NCI-H748 (cell line): Measurements from ENCODE around the gene ABCD1.

Source experiments
- DNase-seq: peaks from one replicate; lab custom pipeline; 2025; ENCODE audit not compliant: unreplicated experiment; lab: John Stamatoyannopoulos, UW

The ABCD1 gene

DNA sequence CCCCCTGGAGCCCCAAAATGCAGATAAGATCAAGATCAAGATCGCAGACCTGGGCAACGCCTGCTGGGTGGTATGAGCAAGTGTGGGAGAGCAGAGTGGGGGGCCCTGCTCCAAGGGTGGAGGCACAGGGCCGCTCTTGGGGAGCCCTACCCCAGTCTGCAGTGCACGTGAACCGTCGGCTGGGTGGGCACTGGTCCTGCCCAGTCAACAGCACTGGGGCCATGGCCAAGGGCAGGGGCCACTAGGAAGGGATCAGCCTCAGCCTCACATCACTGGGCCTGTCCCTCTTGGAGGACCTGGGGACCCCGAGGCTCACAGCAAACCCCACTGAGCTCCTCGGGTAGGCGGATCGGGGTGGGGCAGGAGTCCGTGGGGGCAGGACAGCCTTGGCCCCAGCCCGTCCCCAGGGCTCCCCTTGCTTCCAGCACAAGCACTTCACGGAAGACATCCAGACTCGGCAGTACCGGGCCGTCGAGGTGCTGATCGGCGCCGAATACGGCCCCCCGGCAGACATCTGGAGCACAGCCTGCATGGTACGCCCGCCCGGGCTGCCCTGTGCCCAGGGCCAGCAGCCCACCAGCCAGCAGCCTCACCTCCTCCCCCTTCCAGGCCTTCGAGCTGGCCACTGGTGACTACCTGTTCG, 59.8 kb downstream of the ABCD1 start:
- DNase-seq, result no peak

DNA sequence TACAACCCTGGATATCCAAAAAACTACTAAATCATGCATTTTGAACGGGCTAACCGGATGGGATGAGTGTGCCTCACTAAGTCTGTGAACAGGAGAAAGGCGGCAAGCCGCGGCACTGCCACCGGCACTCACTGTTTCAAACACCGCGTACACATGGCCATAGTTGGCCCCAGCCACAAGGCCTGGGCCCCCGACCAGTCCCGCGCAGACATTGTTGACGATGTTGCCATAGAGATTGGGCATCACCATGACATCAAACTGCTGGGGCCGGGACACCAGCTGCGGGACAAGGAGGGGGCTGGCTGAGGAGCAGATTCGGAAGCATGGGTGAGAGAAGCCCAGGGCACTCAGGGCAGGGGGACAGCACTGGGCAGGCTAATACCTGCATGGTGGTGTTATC, 62.0 kb downstream of the ABCD1 start:
- DNase-seq, result no peak

- DNase-seq, result no peak
Observed at GRCh38 chrX:153789654-153790053, 65.0 kb downstream of the ABCD1 start.

GRCh38 chrX:153791104-153791852, 66.6 kb downstream of the ABCD1 start:
- DNase-seq, result no peak

GRCh38 chrX:153792368-153792767, 67.7 kb downstream of the ABCD1 start:
- no peak for DNase-seq

- DNase-seq, result no peak
Observed at GRCh38 chrX:153793291-153793690, 68.6 kb downstream of the ABCD1 start.
